Medulla oblongata (tissue), 1 donor: ENCODE measurements around the gene CBARP.
"Not testable (repeated sequence)": the region's sequence is repeated elsewhere in the genome, so short reads cannot be mapped to it uniquely, and the experiment has no call there.

Experiments
- DNase-seq: peaks from one replicate; pipeline ENCODE4 v3.0.0-alpha.2; 2015; ENCODE audit errors: extremely low spot score

The CBARP gene

DNA sequence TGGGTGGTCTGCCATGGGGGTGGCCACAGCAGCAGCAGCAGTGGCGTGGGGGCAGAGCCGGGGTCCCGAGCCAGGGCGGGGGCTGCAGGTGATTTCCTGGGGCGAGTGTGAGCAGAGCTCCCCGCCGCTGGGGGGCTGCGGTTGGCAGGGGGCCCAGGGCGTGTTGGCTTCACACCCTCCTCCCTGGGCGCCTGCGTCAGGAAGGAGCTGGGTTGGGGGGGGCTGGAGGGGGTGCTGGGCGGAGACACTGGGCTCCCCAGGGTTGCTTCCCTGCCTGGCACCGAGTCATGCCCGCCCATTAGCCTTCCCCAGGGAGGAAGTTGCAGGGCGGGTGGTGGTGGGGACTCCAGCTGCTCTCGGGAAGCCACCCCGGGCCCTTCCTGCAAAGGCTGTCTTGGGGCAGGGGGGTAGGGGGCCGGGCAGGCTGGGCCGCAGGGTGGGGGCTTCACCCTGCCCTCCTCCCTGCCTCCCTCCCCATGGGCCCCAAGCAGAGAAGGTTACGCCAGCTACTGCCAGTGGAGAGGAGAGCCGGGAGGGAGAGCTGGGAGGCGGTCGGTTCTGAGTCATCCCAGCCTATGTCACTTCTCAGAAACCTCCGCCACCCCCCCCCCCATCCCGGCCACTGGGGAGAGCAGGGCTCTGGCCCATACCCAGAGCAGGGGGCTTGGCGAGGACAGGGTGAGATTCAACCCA, 15.2 kb upstream of the CBARP start:
- peak; percentile 95 for DNase-seq

DNA sequence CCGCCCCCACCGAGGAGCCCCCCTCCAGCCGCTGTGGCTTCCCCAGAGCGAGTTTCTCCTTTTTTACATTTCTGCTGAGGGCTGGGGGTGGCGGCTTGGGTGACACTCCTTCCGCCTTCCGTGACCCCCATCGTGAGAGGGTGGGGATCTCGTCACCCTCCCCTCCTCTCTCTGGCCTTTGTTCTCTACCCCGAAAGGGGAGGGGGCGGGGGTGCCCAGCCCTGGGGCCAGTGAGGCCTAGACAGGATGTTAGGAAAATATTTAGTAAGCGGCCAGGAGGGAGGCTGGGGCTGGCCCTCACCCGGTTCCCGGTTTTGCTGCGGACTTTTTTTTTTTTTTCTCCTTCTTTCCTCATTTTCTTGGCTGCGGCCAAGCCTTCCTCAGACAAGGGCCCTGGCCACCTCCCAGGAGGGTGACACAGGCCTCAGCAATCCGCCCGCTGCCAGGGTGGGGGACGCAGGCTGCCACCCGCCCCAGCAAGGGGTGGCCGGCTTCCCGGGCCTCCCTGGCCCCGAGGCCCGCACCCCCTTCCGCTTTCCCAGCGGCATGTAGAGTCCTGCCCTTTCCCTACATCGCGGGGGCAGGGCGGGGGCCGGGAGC, 14.5 kb upstream of the CBARP start:
- DNase-seq: peak; percentile 90

DNA sequence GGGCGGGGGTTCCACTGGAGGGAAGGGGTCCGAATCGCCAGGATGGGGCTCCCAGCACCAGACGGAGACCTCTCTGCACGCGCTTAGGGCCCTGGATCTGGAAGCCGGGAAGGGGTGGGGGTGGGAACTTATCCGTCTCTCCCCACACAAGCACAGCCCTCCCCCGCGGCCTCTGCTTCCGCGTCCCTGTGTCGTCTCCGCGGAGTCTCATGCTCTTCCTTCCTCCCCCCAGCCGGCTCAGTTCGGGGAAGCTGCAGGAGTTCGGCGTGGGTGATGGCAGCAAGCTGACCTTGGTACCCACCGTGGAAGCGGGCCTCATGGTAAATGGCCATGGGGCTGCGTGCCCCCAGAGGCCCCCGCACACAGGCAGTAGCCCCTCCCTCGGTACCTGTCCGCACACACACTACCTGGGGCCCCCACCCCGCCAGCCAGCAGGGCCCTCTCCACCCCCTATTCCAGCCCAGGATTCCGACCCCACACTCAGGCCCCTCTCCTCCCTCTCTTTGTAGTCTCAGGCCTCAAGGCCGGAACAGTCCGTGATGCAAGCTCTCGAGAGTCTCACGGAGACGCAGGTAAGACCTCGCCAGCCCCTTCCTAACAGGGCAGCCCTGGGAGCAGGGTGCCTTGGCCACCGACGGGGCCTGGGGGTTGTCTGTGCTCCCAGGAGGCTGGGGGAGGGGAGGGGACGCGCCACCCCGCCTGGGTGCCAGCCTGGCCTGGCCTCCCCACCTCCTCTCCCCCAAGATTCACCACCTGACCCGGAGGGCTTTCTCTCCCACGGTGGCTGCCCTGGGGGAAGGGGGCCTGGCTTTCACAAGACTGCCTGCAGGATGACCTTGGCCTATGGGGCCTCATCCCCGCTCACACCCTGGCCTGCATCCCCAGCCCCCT, 13.8 kb upstream of the CBARP start:
- DNase-seq: peak; percentile 79

GRCh38 chr19:1250437-1251260, 12.8 kb upstream of the CBARP start:
- peak; percentile 71 for DNase-seq

DNA sequence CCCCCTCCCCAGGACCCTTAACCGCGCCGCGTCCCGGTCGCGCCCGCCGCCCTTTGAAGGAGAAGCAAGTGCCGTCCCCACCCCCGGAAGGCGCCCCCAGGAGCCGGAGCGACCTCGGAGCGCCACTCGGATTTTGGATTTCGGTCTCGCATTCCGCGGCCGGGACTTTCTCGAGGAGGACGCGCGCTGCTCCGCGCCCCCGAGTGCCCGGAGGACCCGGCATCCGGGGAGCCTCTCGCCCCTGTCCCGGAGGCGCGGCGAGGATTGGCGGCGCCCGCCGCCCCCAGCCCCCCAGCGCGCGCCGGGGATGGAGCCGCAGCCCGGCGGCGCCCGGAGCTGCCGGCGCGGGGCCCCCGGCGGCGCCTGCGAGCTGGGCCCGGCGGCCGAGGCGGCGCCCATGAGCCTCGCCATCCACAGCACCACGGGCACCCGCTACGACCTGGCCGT, 12.2 kb upstream of the CBARP start:
- DNase-seq: no peak

DNA sequence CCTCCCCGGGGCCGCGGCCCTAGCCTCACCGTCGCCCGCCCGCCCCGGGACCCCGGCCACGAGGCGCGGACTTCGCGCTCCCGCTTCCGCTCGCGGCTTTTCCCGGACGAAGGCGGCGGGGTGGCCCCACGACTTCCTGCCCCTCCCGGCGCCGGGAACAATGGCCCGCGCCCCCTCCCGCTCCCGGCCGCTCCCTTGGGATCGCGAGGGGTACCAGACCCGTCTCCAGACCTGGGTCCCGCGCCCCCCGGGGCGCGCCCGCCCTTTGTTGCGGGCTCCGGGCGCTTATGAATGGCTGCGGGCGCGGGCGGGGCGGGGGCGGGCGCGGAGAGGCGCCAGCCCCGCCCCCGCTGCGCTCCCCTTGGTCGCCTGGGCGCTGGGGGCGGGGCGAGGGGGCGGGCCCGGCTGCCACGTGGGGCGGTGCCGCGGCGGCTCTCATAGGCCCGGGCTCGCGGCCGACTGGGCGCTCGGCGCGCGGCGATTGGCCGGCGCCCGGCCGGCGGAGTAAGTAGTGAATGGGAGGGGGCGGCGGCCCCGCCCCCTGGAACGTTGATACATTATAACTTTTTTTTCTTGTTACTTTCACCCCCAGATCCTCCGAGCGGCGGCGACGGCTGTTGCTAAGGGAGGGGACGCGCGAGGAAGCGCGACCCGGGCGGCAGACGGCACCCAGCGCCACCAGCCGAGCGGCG, 11.6 kb upstream of the CBARP start:
- DNase-seq: peak; percentile 96

DNA sequence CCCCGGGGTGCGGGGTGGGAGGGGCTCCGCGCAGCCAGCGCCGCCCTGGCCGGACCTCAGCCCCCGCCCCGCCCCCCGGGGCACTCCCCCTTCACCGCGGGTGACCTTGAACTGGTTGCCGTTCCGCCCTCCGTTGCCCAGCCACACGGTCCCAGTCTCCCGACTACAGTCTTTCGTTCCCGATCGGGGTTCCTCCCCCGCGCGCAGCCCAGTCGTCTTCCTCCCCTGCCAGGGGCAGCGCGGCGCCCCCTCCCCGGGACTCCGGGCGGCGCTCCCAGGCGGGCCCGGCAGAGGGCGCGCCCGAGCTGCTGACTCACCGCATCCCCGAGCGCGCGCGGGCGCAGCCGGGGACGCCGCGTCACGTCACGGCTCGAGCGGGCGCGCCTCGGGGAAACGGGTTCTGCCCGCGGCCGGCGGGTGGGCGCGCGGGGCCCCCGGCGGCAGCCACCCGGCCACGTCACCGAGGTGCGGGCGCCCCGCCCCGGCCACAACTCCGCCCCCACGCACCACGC, 11.0 kb upstream of the CBARP start:
- DNase-seq: peak; percentile 82

- DNase-seq: peak; percentile 79
These were observed 10.5 kb upstream of the CBARP start, which contains the start of gene MIDN for GRCh38 chr19:1248139-1248785. MIDN (plus strand) TSS chr19:1248583; CDS start chr19:1250297, 1,714 bp downstream.

DNA sequence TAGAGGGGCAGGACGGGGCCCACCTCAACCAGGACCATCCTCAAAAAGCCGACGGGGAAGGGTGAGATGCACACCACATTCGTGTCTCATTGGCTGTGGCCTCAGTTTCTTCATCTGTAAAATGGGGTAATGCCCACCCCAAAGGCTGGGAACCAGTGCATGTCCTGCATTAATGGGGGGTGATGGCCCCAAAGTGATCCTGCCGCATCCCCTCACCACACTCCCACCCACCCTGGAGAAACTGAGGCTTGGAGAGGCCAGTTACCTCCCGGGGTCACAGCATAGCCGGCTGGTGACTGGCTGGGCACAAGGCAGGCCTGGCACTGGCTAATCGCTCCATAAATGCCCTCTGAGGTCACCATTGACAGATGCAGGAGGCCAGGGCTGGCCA, 9.9 kb upstream of the CBARP start:
- DNase-seq: no peak

DNA sequence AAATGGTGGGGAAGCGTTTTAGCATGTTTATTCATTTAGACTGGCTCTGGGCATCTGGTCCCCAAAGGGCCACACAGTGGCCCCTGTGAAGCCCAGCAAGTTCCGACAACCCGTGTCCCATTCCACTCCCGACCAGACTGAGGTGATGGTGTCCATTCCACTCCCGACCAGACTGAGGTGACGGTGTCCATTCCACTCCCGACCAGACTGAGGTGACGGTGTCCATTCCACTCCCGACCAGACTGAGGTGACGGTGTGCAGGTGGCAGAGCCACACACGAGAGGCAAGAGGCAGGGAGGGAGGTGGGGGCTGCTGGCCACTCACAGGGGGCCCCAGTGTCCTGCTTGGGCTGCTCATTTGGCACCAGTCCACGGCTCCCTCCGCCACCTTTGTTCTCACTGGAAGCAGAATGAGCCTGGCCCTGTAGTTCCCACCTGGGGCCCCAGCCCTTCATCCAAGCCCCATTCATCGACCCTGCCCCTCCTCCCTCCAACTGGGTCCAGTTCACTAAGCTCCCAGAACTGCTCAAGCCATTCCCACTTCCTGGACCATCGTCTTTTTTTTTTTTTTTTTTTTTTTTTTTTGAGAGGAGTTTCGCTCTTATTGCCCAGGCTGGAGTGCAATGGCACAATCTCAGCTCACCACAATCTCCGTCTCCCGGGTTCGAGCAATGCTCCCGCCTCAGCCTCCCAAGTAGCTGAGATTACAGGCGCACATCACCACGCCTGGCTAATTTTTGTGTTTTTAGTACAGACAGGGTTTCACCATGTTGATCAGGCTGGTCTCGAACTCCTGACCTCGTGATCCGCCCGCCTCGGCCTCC, 8.7 kb upstream of the CBARP start:
- not testable (repeated sequence) for DNase-seq

DNA sequence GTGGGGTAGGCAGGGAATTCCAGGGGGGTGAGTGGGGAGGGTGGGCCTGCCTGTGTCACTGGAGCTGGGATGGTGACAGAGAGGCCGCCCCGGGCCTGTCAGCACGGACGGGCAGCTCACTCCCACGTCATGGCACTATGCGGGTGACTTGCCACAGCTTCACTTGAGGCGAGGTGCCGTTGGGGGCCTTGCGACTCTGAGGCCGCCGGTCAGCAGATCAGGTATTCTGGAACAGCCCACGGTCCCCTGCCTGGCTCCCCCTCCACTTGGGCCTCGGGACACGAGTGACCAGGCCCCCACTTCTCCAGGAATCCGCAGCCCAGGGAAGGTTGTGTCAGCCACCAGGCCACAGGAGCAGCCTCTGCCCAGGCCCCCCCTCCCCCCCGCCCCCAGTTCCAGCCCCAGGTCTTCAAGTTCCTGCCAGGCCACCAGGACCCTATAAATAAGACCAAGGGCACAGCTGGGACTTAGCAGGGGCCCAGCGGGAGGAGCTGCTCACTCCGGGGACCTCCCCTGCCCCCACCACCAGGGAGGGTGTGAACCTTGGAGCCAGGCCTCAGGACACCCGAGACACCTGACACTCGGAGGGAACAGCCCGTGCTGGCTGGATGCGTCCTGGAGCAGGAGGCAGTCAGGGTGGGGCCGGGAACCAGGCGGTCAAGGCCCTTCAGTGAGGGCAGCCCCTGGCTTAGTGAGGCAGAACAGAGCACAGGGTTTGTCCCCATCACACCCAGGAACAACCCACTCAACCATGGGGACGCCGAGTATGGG, 7.9 kb upstream of the CBARP start:
- no peak for DNase-seq

DNA sequence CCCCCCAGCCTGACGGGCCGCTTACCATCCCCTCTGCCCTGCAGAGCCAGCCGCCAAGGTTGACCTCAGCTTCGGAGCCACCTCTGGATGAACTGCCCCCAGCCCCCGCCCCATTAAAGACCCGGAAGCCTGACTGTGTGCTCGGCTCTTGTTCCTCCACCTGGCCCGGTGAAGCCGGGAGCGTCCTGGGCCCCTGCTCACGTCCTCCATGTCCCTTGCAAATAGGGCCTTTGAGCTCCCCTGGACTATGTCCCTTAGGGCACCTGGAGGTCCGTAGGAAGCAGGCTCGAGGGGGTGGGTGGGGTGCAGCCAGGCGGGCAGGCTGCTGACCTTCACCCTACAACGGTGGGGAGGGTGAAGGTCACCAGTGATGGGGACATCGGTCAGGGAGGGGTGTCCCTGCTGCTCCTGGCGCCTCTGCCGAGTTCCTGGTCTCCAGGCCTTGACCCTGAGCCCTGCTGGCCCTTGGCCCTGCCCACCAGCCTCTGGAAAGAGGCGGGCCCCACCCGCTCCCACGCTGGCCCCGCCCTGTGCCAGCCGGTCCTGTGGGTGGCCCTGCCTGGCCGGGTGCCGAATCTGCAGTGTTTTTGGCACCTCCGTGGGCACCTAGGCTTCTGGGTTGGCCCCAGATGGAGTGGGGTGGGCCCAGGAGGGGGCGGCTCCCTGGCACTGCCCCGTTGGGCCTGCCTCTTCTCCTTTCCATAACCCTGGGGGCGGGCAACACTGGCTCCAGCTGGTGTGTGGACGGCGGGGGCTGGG, 7.1 kb upstream of the CBARP start:
- DNase-seq: no peak

DNA sequence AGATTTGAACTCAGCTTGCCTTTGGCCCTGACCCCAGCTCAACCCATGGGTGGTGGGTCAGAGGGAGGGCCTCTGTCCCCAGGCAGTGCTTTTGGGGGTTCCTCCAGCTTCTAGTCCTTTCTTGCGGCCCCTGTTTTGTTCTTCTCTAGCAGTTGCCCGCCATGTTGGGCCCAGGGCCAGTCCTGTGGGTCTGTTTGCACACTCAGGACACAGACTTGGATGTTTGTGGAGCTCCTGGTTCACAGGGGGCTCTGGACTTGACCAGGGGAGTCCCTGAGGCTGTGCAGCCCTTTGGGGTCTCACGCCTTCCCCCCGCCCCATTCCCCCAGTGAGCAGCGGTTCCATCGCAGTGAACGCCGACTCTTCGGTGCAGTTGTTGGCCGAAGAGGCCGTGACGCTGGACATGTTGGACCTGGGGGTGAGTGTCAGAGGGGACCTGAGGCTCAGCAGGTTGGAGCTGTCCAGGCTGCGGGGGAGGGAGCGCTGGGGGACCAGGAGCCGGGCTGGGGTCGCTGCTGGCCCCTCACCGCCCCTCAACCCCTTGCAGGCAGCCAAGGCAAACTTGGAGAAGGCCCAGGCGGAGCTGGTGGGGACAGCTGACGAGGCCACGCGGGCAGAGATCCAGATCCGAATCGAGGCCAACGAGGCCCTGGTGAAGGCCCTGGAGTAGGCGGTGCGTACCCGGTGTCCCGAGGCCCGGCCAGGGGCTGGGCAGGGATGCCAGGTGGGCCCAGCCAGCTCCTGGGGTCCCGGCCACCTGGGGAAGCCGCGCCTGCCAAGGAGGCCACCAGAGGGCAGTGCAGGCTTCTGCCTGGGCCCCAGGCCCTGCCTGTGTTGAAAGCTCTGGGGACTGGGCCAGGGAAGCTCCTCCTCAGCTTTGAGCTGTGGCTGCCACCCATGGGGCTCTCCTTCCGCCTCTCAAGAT, 6.2 kb upstream of the CBARP start:
- DNase-seq: peak; percentile 92

GRCh38 chr19:1241417-1242095, 3.8 kb upstream of the CBARP start, which contains the start of gene ATP5F1D:
ATP5F1D (plus strand) TSS chr19:1241751; CDS start chr19:1241851, 100 bp downstream.
- peak; percentile 95 for DNase-seq

GRCh38 chr19:1240925-1241324, 3.1 kb upstream of the CBARP start:
- no peak for DNase-seq
